ENCODE results near the gene NELL1.

- TF ChIP-seq CTCF (IDR thresholded peaks at IDR 0.05) (no peak), EP300 (IDR thresholded peaks at IDR 0.05) (no peak), POLR2A (IDR thresholded peaks at IDR 0.05) (no peak)
These were observed 1.6 kb downstream of the NELL1 start for GRCh38 chr11:20670932-20671403.
